Stimulated activated CD4-positive, alpha-beta T cell treated with anti-CD3 and anti-CD28 coated beads, TNF-alpha, amount 100 ng/mL, for 24 hours (primary cell): ENCODE data around the gene GPHN.
"Not testable (repeated sequence)": the region's sequence is repeated elsewhere in the genome, so short reads cannot be mapped to it uniquely, and the experiment has no call there.

Experiments
- DNase-seq, 3 experiments: peaks; one replicate each; pipeline ENCODE4 v3.0.0-alpha.2; 2020; ENCODE audit warnings: low read depth in 3 of 3

Gene GPHN

GRCh38 chr14:66652525-66653106, 144.7 kb downstream of the GPHN start:
- DNase-seq: no peak

- no peak for DNase-seq
Observed at GRCh38 chr14:66657780-66658179, 149.8 kb downstream of the GPHN start.

- no peak for DNase-seq
Observed at GRCh38 chr14:66662374-66662773, 154.4 kb downstream of the GPHN start.

GRCh38 chr14:66677780-66678179, 169.8 kb downstream of the GPHN start:
- no peak for DNase-seq

GRCh38 chr14:66680216-66680615, 172.3 kb downstream of the GPHN start:
- no peak for DNase-seq

- no peak for DNase-seq
Observed at GRCh38 chr14:66696326-66696725, 188.4 kb downstream of the GPHN start.

GRCh38 chr14:66698503-66698902, 190.6 kb downstream of the GPHN start:
- DNase-seq: no peak

GRCh38 chr14:66701813-66702212, 193.9 kb downstream of the GPHN start:
- no peak for DNase-seq

- DNase-seq: no peak
Observed at GRCh38 chr14:66708267-66708666, 200.3 kb downstream of the GPHN start.

- DNase-seq: no peak
Observed at GRCh38 chr14:66709291-66709690, 201.3 kb downstream of the GPHN start.

- DNase-seq: not testable (repeated sequence)
Observed at GRCh38 chr14:66714291-66714690, 206.3 kb downstream of the GPHN start.

- not testable (repeated sequence) for DNase-seq
Observed at GRCh38 chr14:66715313-66715712, 207.4 kb downstream of the GPHN start.

GRCh38 chr14:66716227-66716626, 208.3 kb downstream of the GPHN start:
- no peak for DNase-seq

- DNase-seq: no peak
Observed at GRCh38 chr14:66717561-66718140, 209.7 kb downstream of the GPHN start.

- no peak for DNase-seq
Observed at GRCh38 chr14:66724996-66725395, 217.0 kb downstream of the GPHN start.

GRCh38 chr14:66731298-66731697, 223.4 kb downstream of the GPHN start:
- not testable (repeated sequence) for DNase-seq

GRCh38 chr14:66735853-66736252, 227.9 kb downstream of the GPHN start:
- no peak for DNase-seq

GRCh38 chr14:66739826-66740225, 231.9 kb downstream of the GPHN start:
- no peak for DNase-seq

GRCh38 chr14:66745078-66745477, 237.1 kb downstream of the GPHN start:
- no peak for DNase-seq

- no peak for DNase-seq
Observed at GRCh38 chr14:66746316-66747006, 238.5 kb downstream of the GPHN start.

GRCh38 chr14:66752109-66752508, 244.2 kb downstream of the GPHN start:
- DNase-seq: no peak

- no peak for DNase-seq
Observed at GRCh38 chr14:66758031-66758613, 250.2 kb downstream of the GPHN start.

GRCh38 chr14:66772146-66772545, 264.2 kb downstream of the GPHN start:
- DNase-seq: no peak
